ENCODE data around the gene SH3BGR.

GRCh38 chr21:39537571-39537970 lies 85.8 kb downstream of the SH3BGR start:
- TF ChIP-seq CTCF (IDR thresholded peaks at IDR 0.05; ENCODE audit: low read depth, low read length): no peak
- TF ChIP-seq EZH2phosphoT487 (IDR thresholded peaks at IDR 0.05; ENCODE audit: low read depth): no peak
